ENCODE results near the gene EI24. TPM values are rescaled to one million over a fixed set of nuclear protein-coding genes. Genes with fewer than 3 reads are reported as not detected.

EI24 gene
- total and polyA plus RNA-seq, 9 of the 15 experiments (the other 6 are each of a cell fraction or from before 2014, with no cell fraction given), result 50.4 to 260 (median 168) TPM

GRCh38 chr11:125554038-125554437, 15.2 kb upstream of the EI24 start (continued):
- no peak for TF ChIP-seq CREB5 (CRISPR knock-in tag; IDR thresholded peaks at IDR 0.05)
- 0 out of 2 replicates have a peak, but pooled peaks have one; percentile 50 for TF ChIP-seq RHOXF2B (CRISPR knock-in tag; conservative IDR thresholded peaks at IDR 0.05)
- no peak for TF ChIP-seq ZNF644 (tag; IDR thresholded peaks at IDR 0.05; ENCODE audit: low read depth)
- TF ChIP-seq SMARCA4 (IDR thresholded peaks at IDR 0.05), result no peak
- TF ChIP-seq, protein P1, sequence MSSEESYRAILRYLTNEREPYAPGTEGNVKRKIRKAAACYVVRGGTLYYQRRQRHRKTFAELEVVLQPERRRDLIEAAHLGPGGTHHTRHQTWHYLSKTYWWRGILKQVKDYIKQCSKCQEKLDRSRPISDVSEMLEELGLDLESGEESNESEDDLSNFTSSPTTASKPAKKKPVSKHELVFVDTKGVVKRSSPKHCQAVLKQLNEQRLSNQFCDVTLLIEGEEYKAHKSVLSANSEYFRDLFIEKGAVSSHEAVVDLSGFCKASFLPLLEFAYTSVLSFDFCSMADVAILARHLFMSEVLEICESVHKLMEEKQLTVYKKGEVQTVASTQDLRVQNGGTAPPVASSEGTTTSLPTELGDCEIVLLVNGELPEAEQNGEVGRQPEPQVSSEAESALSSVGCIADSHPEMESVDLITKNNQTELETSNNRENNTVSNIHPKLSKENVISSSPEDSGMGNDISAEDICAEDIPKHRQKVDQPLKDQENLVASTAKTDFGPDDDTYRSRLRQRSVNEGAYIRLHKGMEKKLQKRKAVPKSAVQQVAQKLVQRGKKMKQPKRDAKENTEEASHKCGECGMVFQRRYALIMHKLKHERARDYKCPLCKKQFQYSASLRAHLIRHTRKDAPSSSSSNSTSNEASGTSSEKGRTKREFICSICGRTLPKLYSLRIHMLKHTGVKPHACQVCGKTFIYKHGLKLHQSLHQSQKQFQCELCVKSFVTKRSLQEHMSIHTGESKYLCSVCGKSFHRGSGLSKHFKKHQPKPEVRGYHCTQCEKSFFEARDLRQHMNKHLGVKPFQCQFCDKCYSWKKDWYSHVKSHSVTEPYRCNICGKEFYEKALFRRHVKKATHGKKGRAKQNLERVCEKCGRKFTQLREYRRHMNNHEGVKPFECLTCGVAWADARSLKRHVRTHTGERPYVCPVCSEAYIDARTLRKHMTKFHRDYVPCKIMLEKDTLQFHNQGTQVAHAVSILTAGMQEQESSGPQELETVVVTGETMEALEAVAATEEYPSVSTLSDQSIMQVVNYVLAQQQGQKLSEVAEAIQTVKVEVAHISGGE (CRISPR knock-in tag; IDR thresholded peaks at IDR 0.05), result peak in 1 of 3 experiments; percentile 13; a peak in 1 of 6 replicates
- TF ChIP-seq NBN (IDR thresholded peaks at IDR 0.05; ENCODE audit: low read depth), result peak; percentile 18; the same call in 1 of the 2 replicates
- TF ChIP-seq SMAD2 (IDR thresholded peaks at IDR 0.05; ENCODE audit: low read depth, low read length), result no peak
- TF ChIP-seq, protein P2, sequence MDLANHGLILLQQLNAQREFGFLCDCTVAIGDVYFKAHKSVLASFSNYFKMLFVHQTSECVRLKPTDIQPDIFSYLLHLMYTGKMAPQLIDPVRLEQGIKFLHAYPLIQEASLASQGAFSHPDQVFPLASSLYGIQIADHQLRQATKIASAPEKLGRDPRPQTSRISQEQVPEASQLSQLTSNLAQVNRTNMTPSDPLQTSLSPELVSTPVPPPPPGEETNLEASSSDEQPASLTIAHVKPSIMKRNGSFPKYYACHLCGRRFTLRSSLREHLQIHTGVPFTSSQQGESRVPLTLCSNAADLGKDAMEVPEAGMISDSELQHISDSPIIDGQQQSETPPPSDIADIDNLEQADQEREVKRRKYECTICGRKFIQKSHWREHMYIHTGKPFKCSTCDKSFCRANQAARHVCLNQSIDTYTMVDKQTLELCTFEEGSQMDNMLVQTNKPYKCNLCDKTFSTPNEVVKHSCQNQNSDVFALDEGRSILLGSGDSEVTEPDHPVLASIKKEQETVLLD (IDR thresholded peaks at IDR 0.05), result 0 out of 2 replicates have a peak, but pooled peaks have one; percentile 35
- TF ChIP-seq NFE2 (IDR thresholded peaks at IDR 0.05; ENCODE audit: low read depth), result no peak
- no peak for TF ChIP-seq ZMIZ1 (IDR thresholded peaks at IDR 0.05; ENCODE audit: low read depth in 2 of 2, low read length in 2 of 2)
- TF ChIP-seq ZFP91 (CRISPR knock-in tag; IDR thresholded peaks at IDR 0.05), result no peak
- no peak for TF ChIP-seq SAFB (IDR thresholded peaks at IDR 0.05; ENCODE audit: borderline replicate concordance, low read depth, low read length)
- TF ChIP-seq HNRNPUL1 (IDR thresholded peaks at IDR 0.05; ENCODE audit: low read length), result no peak
- TF ChIP-seq NR2C1 (IDR thresholded peaks at IDR 0.05), result peak; percentile 94
- peak; percentile 95 for TF ChIP-seq NR2C1 (tag; IDR thresholded peaks at IDR 0.05)
